OCI-LY7 (cell line): ENCODE data around the gene TRIP6. TPM values are rescaled to one million over a fixed set of nuclear protein-coding genes. Genes with fewer than 3 reads are reported as not detected.

ENCODE experiments used
- BruUV-seq: library from RNA; stranded (reverse); fragments of 400-500 nt; replicated peaks from 2 replicates; lab custom pipeline; 2021; lab: Mats Ljungman, UMichigan
- CTCF ChIA-PET: fragments of 300-600 bp; sonication (Branson Sonifier 250); formaldehyde crosslinking; loops from one replicate; lab custom pipeline; 2022; ENCODE audit warnings: antibody characterized with exemption; ENCODE audit not compliant: unreplicated experiment; lab: Charles Lee
- POLR2A ChIA-PET: fragments of 300-600 bp; sonication (Branson Sonifier 250); formaldehyde crosslinking; loops from one replicate; lab custom pipeline; 2022; ENCODE audit warnings: antibody characterized with exemption; lab: Charles Lee
- DNase-seq: peaks from one replicate; pipeline ENCODE4 v3.0.0-alpha.2; 2015; ENCODE audit warnings: low spot score
- H2AFZ ChIP-seq: fragments of 200-600 bp; sonication (generic), shearing (Covaris generic); 2 replicates; pipeline ENCODE4 v1.6.1; 2014; ENCODE audit warnings: mild to moderate bottlenecking, antibody characterized with exemption, low read length, moderate library complexity
- H3K27ac ChIP-seq: fragments of 200-600 bp; sonication (generic); 2 replicates; pipeline ENCODE4 v1.5.1; 2014; ENCODE audit warnings: mixed run types, low read depth, mild to moderate bottlenecking, moderate library complexity, low read length, inconsistent platforms; ENCODE audit not compliant: poor library complexity, severe bottlenecking
- H3K36me3 ChIP-seq: fragments of 200-600 bp; sonication (generic); 2 replicates; pipeline ENCODE4 v1.6.1; 2014; ENCODE audit warnings: mild to moderate bottlenecking, antibody characterized with exemption, low read length, moderate library complexity, mixed read lengths; ENCODE audit not compliant: insufficient read depth
- H3K4me1 ChIP-seq: fragments of 200-600 bp; sonication (generic); 2 replicates; pipeline ENCODE4 v1.5.1; 2014; ENCODE audit warnings: mild to moderate bottlenecking, low read length; ENCODE audit not compliant: insufficient read depth, poor library complexity, severe bottlenecking
- H3K4me2 ChIP-seq: fragments of 200-600 bp; sonication (generic); 2 replicates; pipeline ENCODE4 v1.6.1; 2014; ENCODE audit warnings: mild to moderate bottlenecking, low read length
- H3K4me3 ChIP-seq: fragments of 200-600 bp; sonication (generic); 2 replicates; pipeline ENCODE4 v1.5.1; 2014; ENCODE audit warnings: mild to moderate bottlenecking, low read depth, low read length; ENCODE audit not compliant: poor library complexity, severe bottlenecking
- H3K79me2 ChIP-seq: fragments of 200-600 bp; sonication (generic); 2 replicates; pipeline ENCODE4 v1.6.1; 2016; ENCODE audit warnings: low read depth, mild to moderate bottlenecking, low read length, moderate library complexity, mixed read lengths; ENCODE audit not compliant: insufficient read depth
- H3K9me2 ChIP-seq: fragments of 200-600 bp; sonication (generic); 2 replicates; pipeline ENCODE4 v1.6.1; 2016; ENCODE audit warnings: mild to moderate bottlenecking, low read length, mixed read lengths; ENCODE audit not compliant: insufficient read depth
- H3K9me3 ChIP-seq: fragments of 200-600 bp; sonication (generic); 2 replicates; pipeline ENCODE4 v1.6.1; 2014; ENCODE audit warnings: mild to moderate bottlenecking, mixed run types, low read length, mixed read lengths
- H4K20me1 ChIP-seq: fragments of 200-600 bp; sonication (generic); 2 replicates; pipeline ENCODE4 v1.6.1; 2014; ENCODE audit warnings: mild to moderate bottlenecking, antibody characterized with exemption, low read length, moderate library complexity, mixed read lengths; ENCODE audit not compliant: insufficient read depth
- EZH2phosphoT487 ChIP-seq: fragments of 200-600 bp; sonication (generic); IDR thresholded peaks from 2 replicates; pipeline ENCODE4 v1.6.1; 2018; ENCODE audit warnings: low read depth, borderline replicate concordance, mild to moderate bottlenecking, mixed run types, antibody characterized with exemption, low read length, moderate library complexity, mixed read lengths
- intact Hi-C: fragments of 100-400 bp; cut with micrococcal nuclease; formaldehyde crosslinking; loops from one replicate; pipeline ENCODE4 v1.10.0; 2022; ENCODE audit not compliant: unreplicated experiment
- total RNA-seq, 2 experiments: library from RNA; depleted of rRNA in 1 of 2; stranded (reverse); fragments of >200 nt in 1 of 2; shearing (Covaris generic) in 1 of 2; gene quantifications; 2 replicates each; pipeline ENCODE4 v1.2.3, GENCODE V29; 2014 to 2022
- TF ChIP-seq, protein P1 (sequence below): fragments of 200-600 bp; sonication (generic); conservative IDR thresholded peaks from 2 replicates; pipeline ENCODE4 v1.5.1; 2014; ENCODE audit warnings: mild to moderate bottlenecking, antibody characterized with exemption, low read length, moderate library complexity, mixed read lengths

The TRIP6 gene
- total RNA-seq, 2 experiments from 2014 or later: 3.1 to 3.3 TPM

DNA sequence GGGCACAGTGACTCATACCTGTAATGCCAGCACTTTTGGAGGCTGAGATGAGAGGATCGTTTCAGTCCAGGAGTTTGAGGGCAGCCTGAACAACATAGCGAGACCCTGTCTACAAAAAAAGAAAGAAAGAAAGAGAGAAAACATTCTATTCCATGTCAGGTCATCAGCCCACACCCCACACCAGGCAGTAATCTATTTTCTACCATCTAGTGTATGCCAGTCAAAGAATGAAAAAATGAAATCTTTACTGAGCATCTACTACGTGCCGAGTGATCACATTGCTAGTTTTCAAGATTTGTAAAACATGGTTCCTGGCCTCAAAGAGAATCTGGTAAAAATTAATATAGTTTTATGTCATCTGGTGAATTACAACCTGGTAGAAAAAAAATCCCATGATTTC, 36.8 kb upstream of the TRIP6 start:
- CTCF ChIA-PET: no interaction called here
- Histone ChIP-seq H3K9me3 (no peaks in the 10 kb centered on the region), H3K4me3 (no peak overlapping the region), H3K79me2 (no peaks in the 10 kb centered on the region), H2AFZ (no peak overlapping the region), H3K27ac (no peak overlapping the region), H3K9me2 (no peaks in the 10 kb centered on the region), H4K20me1 (no peaks in the 10 kb centered on the region), H3K4me2 (no peak overlapping the region), H3K4me1 (no peaks in the 10 kb centered on the region), H3K36me3 (no peaks in the 10 kb centered on the region)
- BruUV-seq: no TSS peak
- POLR2A ChIA-PET: no interaction called here
- intact Hi-C loops: no loop called here
- TF ChIP-seq EZH2phosphoT487: no peak
- TF ChIP-seq, protein P1, sequence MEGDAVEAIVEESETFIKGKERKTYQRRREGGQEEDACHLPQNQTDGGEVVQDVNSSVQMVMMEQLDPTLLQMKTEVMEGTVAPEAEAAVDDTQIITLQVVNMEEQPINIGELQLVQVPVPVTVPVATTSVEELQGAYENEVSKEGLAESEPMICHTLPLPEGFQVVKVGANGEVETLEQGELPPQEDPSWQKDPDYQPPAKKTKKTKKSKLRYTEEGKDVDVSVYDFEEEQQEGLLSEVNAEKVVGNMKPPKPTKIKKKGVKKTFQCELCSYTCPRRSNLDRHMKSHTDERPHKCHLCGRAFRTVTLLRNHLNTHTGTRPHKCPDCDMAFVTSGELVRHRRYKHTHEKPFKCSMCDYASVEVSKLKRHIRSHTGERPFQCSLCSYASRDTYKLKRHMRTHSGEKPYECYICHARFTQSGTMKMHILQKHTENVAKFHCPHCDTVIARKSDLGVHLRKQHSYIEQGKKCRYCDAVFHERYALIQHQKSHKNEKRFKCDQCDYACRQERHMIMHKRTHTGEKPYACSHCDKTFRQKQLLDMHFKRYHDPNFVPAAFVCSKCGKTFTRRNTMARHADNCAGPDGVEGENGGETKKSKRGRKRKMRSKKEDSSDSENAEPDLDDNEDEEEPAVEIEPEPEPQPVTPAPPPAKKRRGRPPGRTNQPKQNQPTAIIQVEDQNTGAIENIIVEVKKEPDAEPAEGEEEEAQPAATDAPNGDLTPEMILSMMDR: no peak
- DNase-seq: no peak

DNA sequence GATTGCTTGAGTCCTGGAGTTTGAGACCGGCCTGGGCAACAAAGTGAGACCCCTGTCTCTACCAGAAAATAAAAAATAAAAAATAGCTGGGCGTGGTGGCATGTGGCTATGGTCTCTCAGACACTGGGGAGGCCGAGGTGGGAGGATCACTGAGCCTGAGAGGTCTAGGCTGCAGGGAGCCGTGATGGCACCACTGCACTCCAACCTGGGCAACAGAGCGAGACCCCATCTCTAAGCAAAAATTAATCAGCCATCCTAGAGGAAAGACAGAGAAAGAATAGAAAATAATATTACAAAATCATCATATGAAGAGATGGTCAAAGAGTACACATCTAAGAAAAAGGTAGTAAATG, 34.9 kb upstream of the TRIP6 start:
- BruUV-seq: no TSS peak
- intact Hi-C loops: no loop called here
- Histone ChIP-seq H3K4me3 (no peak overlapping the region), H3K9me3 (no peaks in the 10 kb centered on the region), H3K4me2 (no peak overlapping the region), H3K4me1 (no peaks in the 10 kb centered on the region), H3K27ac (no peak overlapping the region), H2AFZ (no peak overlapping the region), H3K9me2 (no peaks in the 10 kb centered on the region), H3K36me3 (no peaks in the 10 kb centered on the region), H4K20me1 (no peaks in the 10 kb centered on the region), H3K79me2 (no peaks in the 10 kb centered on the region)
- ChIA-PET POLR2A (interaction anchor here (0.7 kb wide), 1 partner anchor 87 kb away, joined by 4 read pairs; no protein-coding TSS in a partner anchor), CTCF (no interaction called here)
- DNase-seq: no peak
- TF ChIP-seq EZH2phosphoT487: no peak
- TF ChIP-seq, protein P1: no peak

DNA sequence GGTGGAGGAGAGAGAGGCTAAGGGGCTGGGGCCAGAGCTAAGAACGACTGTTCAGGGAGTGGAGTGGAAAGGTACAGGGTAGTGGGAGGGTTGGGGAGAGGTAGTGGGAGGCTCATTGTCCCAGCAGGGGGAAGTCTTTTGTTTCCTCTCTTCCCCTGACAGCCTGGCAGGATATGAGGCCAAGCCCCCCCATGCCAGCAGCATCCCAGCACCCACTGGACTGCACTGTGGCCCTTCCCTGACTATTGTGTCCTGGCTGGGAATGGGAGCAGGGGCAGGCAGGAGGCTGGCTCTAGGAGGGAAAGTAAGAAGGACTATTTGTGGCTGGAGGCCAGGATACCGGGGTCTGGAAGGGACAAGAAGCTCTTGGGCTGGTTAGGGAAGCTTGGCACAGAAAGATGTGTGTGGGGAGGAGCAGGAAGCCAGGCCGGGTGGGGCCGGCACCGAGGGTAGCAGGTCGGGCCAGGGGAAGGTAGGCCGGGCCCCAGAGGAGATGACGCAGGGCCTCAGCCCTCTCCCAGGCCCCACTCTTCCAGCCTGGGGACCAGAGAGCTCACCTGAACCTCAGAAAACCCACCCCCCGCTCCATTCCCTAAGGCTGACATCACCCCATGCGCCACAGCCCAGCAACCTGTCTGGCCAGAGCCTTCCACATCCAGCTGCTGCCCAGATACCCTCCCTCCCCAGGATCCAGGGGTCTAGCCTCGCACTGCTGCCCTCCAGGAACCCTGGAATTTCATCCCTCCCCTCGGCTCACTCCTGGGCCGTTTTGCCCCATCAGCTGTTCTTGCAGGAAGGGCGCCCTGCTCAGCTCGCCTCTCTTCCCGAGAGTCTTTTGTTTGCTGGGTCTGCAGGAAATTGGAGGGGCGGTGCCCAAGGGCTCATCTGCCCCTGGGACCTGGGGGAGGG, 31.0 kb upstream of the TRIP6 start:
- no peak overlapping the region for H3K4me3 ChIP-seq
- POLR2A ChIA-PET: interaction anchor here (0.5 to 0.9 kb wide), 3 partner anchors 39 to 66 kb away, joined by 3 to 4 read pairs (median 3); no protein-coding TSS in a partner anchor
- no peaks in the 10 kb centered on the region for H3K9me3 ChIP-seq
- no peak for DNase-seq
- H3K4me2 ChIP-seq: no peak overlapping the region
- TF ChIP-seq, protein P1: no peak
- TF ChIP-seq EZH2phosphoT487: no peak
- no peaks in the 10 kb centered on the region for H3K4me1 ChIP-seq
- H3K79me2 ChIP-seq: no peaks in the 10 kb centered on the region
- CTCF ChIA-PET: no interaction called here
- H3K36me3 ChIP-seq: no peaks in the 10 kb centered on the region
- H3K9me2 ChIP-seq: no peaks in the 10 kb centered on the region
- BruUV-seq: no TSS peak
- H4K20me1 ChIP-seq: no peaks in the 10 kb centered on the region
- no peak overlapping the region for H2AFZ ChIP-seq
- intact Hi-C loops: no loop called here
- H3K27ac ChIP-seq: no peak overlapping the region
